H1 (cell line): ENCODE results near the gene CELSR3. TPM values are rescaled to one million over a fixed set of nuclear protein-coding genes. Genes with fewer than 3 reads are reported as not detected.

Source experiments
- CTCF ChIA-PET: fragments of 300-600 bp; sonication (Branson Sonifier 250); formaldehyde crosslinking; loops from one replicate; lab custom pipeline; 2021; ENCODE audit not compliant: partially characterized antibody; lab: Charles Lee
- POLR2A ChIA-PET: fragments of 300-600 bp; sonication (Branson Sonifier 250); formaldehyde crosslinking; loops from one replicate; lab custom pipeline; 2021; ENCODE audit warnings: inconsistent platforms; ENCODE audit not compliant: partially characterized antibody; lab: Charles Lee
- DNase-seq, 2 experiments: peaks; one replicate each; pipeline versions ENCODE4 v3.0.0 to v3.0.0-alpha.2; 2010 to 2022; ENCODE audit warnings: low spot score in 2 of 2, low read depth in 1 of 2, mixed read lengths in 1 of 2
- FAIRE-seq: peaks from 2 replicates; lab custom pipeline; 2011; peaks lifted over from hg19 to GRCh38; lab: Jason Lieb, UNC
- H2AFZ ChIP-seq: 2 replicates; pipeline ENCODE4 v1.8.1; 2012; ENCODE audit warnings: low read length, inconsistent platforms
- H2AK5ac ChIP-seq: 2 replicates; pipeline ENCODE4 v1.6.1; 2013; ENCODE audit warnings: low read depth, low read length
- H2BK120ac ChIP-seq: replicated peaks from 2 replicates; pipeline ENCODE3; 2013; ENCODE audit warnings: low read depth, low read length, inconsistent platforms
- H2BK12ac ChIP-seq: 2 replicates; pipeline ENCODE4 v1.6.1; 2013; ENCODE audit warnings: low read depth, low read length
- H2BK15ac ChIP-seq: 2 replicates; pipeline ENCODE4 v1.6.1; 2013; ENCODE audit warnings: low read length
- H2BK20ac ChIP-seq: 2 replicates; pipeline ENCODE4 v1.6.1; 2013; ENCODE audit warnings: low read length
- H2BK5ac ChIP-seq: 2 replicates; pipeline ENCODE4 v1.6.1; 2013; ENCODE audit warnings: low read depth, low read length
- H3K14ac ChIP-seq: 2 replicates; pipeline ENCODE4 v1.6.1; 2013; ENCODE audit warnings: inconsistent platforms; ENCODE audit not compliant: insufficient read length
- H3K18ac ChIP-seq: 2 replicates; pipeline ENCODE4 v1.6.1; 2013; ENCODE audit warnings: low read length; ENCODE audit errors: extremely low read depth
- H3K23ac ChIP-seq: 2 replicates; pipeline ENCODE4 v1.6.1; 2013; ENCODE audit warnings: inconsistent platforms; ENCODE audit not compliant: insufficient read length
- H3K23me2 ChIP-seq: 2 replicates; pipeline ENCODE4 v1.6.1; 2013; ENCODE audit warnings: low read depth, low read length
- H3K27ac ChIP-seq: 2 replicates; pipeline ENCODE4 v1.6.1; 2011; ENCODE audit warnings: low read depth, low read length, inconsistent platforms
- H3K27me3 ChIP-seq, 4 experiments: replicated peaks in 1 of 4; 1 replicate in 1 of 4; 2 replicates in 3 of 4; pipeline versions ENCODE4 v1.6.1 to v1.8.1; 2011 to 2013; ENCODE audit warnings: low read length in 3 of 4, mild to moderate bottlenecking in 3 of 4, inconsistent platforms in 2 of 4, mixed read lengths in 2 of 4, moderate library complexity in 1 of 4; ENCODE audit not compliant: control insufficient read depth in 3 of 4, insufficient read depth in 3 of 4; ENCODE audit errors: extremely low read depth in 1 of 4
- H3K36me3 ChIP-seq, 4 experiments: 2 replicates each; pipeline versions ENCODE4 v1.6.1 to v1.8.1; 2011 to 2013; ENCODE audit warnings: mild to moderate bottlenecking in 4 of 4, low read length in 3 of 4, moderate library complexity in 2 of 4, control low read depth in 1 of 4, inconsistent platforms in 1 of 4; ENCODE audit not compliant: insufficient read depth in 4 of 4, control insufficient read depth in 2 of 4
- H3K4ac ChIP-seq: replicated peaks from 2 replicates; pipeline ENCODE3; 2013; ENCODE audit warnings: low read length, low read depth, mixed read lengths, inconsistent platforms; ENCODE audit not compliant: insufficient read length
- H3K4me1 ChIP-seq, 4 experiments: replicated peaks in 1 of 4; 1 replicate in 1 of 4; 2 replicates in 3 of 4; pipeline versions ENCODE4 v1.6.1 to v1.8.1; 2011 to 2013; ENCODE audit warnings: low read length in 3 of 4, inconsistent platforms in 2 of 4, mixed read lengths in 1 of 4; ENCODE audit not compliant: insufficient read depth in 4 of 4, control insufficient read depth in 3 of 4
- H3K4me2 ChIP-seq, 2 experiments: 2 replicates each; pipeline versions ENCODE4 v1.6.1 to v1.8.1; 2011 to 2013; ENCODE audit warnings: low read depth in 2 of 2, low read length in 2 of 2, control low read depth in 1 of 2, inconsistent platforms in 1 of 2, mild to moderate bottlenecking in 1 of 2; ENCODE audit not compliant: insufficient read depth in 1 of 2
- H3K4me3 ChIP-seq, 4 experiments: fragments of 200-600, 300-600 bp in 1 of 4; sonication (generic), shearing (Covaris generic), sonication (Bioruptor Twin) in 1 of 4; 2 replicates each; pipeline versions ENCODE4 v1.5.1 to v1.8.1; 2011 to 2016; ENCODE audit warnings: low read length in 4 of 4, low read depth in 3 of 4, control low read depth in 2 of 4, inconsistent platforms in 2 of 4, mild to moderate bottlenecking in 2 of 4, mixed read lengths in 1 of 4, moderate library complexity in 1 of 4; ENCODE audit not compliant: insufficient read depth in 2 of 4; ENCODE audit errors: extremely low read depth in 1 of 4
- H3K56ac ChIP-seq: replicated peaks from 2 replicates; pipeline ENCODE3; 2013; ENCODE audit warnings: low read depth, mild to moderate bottlenecking, mixed read lengths, low read length, inconsistent platforms; ENCODE audit not compliant: insufficient read length
- H3K79me1 ChIP-seq: 2 replicates; pipeline ENCODE4 v1.6.1; 2013; ENCODE audit warnings: low read depth, low read length, control low read depth
- H3K79me2 ChIP-seq, 2 experiments: 2 replicates each; pipeline versions ENCODE4 v1.6.1 to v1.8.1; 2012 to 2013; ENCODE audit warnings: low read length in 2 of 2, mild to moderate bottlenecking in 2 of 2, inconsistent platforms in 1 of 2; ENCODE audit not compliant: insufficient read depth in 2 of 2, control insufficient read depth in 1 of 2
- H3K9ac ChIP-seq, 4 experiments: replicated peaks in 1 of 4; 1 replicate in 1 of 4; 2 replicates in 3 of 4; pipeline versions ENCODE4 v1.6.1 to v1.8.1; 2011 to 2013; ENCODE audit warnings: low read depth in 3 of 4, low read length in 3 of 4, control low read depth in 2 of 4, mild to moderate bottlenecking in 2 of 4, moderate library complexity in 2 of 4, inconsistent platforms in 1 of 4; ENCODE audit errors: extremely low read depth in 1 of 4
- H3K9me3 ChIP-seq, 2 experiments: 2 replicates each; pipeline versions ENCODE4 v1.6.1 to v1.8.1; 2012 to 2013; ENCODE audit warnings: mild to moderate bottlenecking in 2 of 2, moderate library complexity in 2 of 2, control low read depth in 1 of 2, inconsistent platforms in 1 of 2, low read depth in 1 of 2, low read length in 1 of 2, mixed read lengths in 1 of 2; ENCODE audit not compliant: insufficient read depth in 2 of 2
- H4K20me1 ChIP-seq, 2 experiments: replicated peaks in 1 of 2; 2 replicates each; pipeline versions ENCODE3 to v1.8.1; 2011 to 2013; ENCODE audit warnings: inconsistent platforms in 2 of 2, low read length in 2 of 2, mild to moderate bottlenecking in 1 of 2; ENCODE audit not compliant: insufficient read depth in 2 of 2, control insufficient read depth in 1 of 2
- H4K5ac ChIP-seq: 2 replicates; pipeline ENCODE4 v1.6.1; 2013; ENCODE audit warnings: low read length, low read depth, mixed read lengths, inconsistent platforms; ENCODE audit not compliant: insufficient read length
- H4K8ac ChIP-seq: 2 replicates; pipeline ENCODE4 v1.8.0; 2013; ENCODE audit warnings: mild to moderate bottlenecking, moderate library complexity, low read length, inconsistent platforms; ENCODE audit not compliant: insufficient read depth; ENCODE audit errors: extremely low read depth
- H4K91ac ChIP-seq: replicated peaks from 2 replicates; pipeline ENCODE3; 2013; ENCODE audit warnings: low read length, mixed read lengths, inconsistent platforms; ENCODE audit not compliant: insufficient read length
- ASH2L ChIP-seq: fragments of 200-600, 300-600 bp; sonication (generic); IDR thresholded peaks from one replicate; pipeline ENCODE4 v1.7.1; 2017; ENCODE audit warnings: low read length
- EP300 ChIP-seq, 2 experiments: IDR thresholded peaks; 1 replicate in 1 of 2; 2 replicates in 1 of 2; pipeline ENCODE4 v1.6.1; 2011 to 2012; ENCODE audit warnings: low read depth in 2 of 2, low read length in 2 of 2, mild to moderate bottlenecking in 2 of 2, borderline replicate concordance in 1 of 2, inconsistent platforms in 1 of 2, moderate library complexity in 1 of 2
- JUND ChIP-seq: IDR thresholded peaks from 2 replicates; pipeline ENCODE4 v1.6.1; 2011; ENCODE audit warnings: mild to moderate bottlenecking, improper control_type of control experiment, low read length
- KDM4A ChIP-seq: IDR thresholded peaks from one replicate; pipeline ENCODE4 v1.7.1; 2012; ENCODE audit warnings: low read depth, mild to moderate bottlenecking, moderate library complexity, low read length, inconsistent platforms; ENCODE audit not compliant: severe bottlenecking
- POLR2A ChIP-seq, 2 experiments: IDR thresholded peaks; 1 replicate in 1 of 2; 2 replicates in 1 of 2; pipeline ENCODE4 v1.6.1; 2011; ENCODE audit warnings: low read depth in 2 of 2, low read length in 2 of 2, mild to moderate bottlenecking in 2 of 2; ENCODE audit errors: control extremely low read depth in 1 of 2
- RAD21 ChIP-seq, 2 experiments: IDR thresholded peaks in 1 of 2; conservative IDR thresholded peaks in 1 of 2; 2 replicates each; pipeline ENCODE4 v1.6.1; 2011; ENCODE audit warnings: low read depth in 2 of 2, low read length in 2 of 2, improper control_type of control experiment in 1 of 2, inconsistent platforms in 1 of 2, mild to moderate bottlenecking in 1 of 2, moderate library complexity in 1 of 2
- SP1 ChIP-seq: IDR thresholded peaks from 2 replicates; pipeline ENCODE4 v1.6.1; 2011; ENCODE audit warnings: low read depth, low read length
- SRF ChIP-seq: IDR thresholded peaks from 2 replicates; pipeline ENCODE4 v1.6.1; 2011; ENCODE audit warnings: mild to moderate bottlenecking, low read depth, low read length, moderate library complexity
- TAF1 ChIP-seq: IDR thresholded peaks from 2 replicates; pipeline ENCODE4 v1.6.1; 2011; ENCODE audit warnings: mild to moderate bottlenecking, low read depth, low read length
- TBP ChIP-seq: IDR thresholded peaks from 2 replicates; pipeline ENCODE4 v1.6.1; 2011; ENCODE audit warnings: low read depth, low read length, improper control_type of control experiment
- TEAD4 ChIP-seq: IDR thresholded peaks from 2 replicates; pipeline ENCODE4 v1.6.1; 2012; ENCODE audit warnings: low read depth, low read length, inconsistent platforms, mixed read lengths
- WGBS, 2 experiments: shearing (Covaris generic) in 1 of 2; methylation state at CpG; one replicate each; pipeline versions ENCODE4 v1.1.6 to v1.1.7; 2013 to 2015; ENCODE audit warnings: low lambda C conversion rate in 2 of 2, mixed read lengths in 2 of 2, inconsistent platforms in 1 of 2, low coverage in 1 of 2, missing lambda C conversion rate in 1 of 2; ENCODE audit not compliant: insufficient replicate concordance in 2 of 2, insufficient coverage in 1 of 2, insufficient read length in 1 of 2; ENCODE audit errors: extremely low coverage in 1 of 2, missing lambda C conversion rate in 1 of 2; 5-methylcytosine and 5-hydroxymethylcytosine counted together
- polyA plus RNA-seq, 7 experiments: library from polyadenylated mRNA; depleted of rRNA in 3 of 7; stranded (reverse) in 5 of 7; unstranded in 2 of 7; fragments of >200 nt in 5 of 7; fragments of 200-250 nt in 2 of 7; gene quantifications; 1 replicate in 5 of 7; 2 replicates in 1 of 7; 4 replicates in 1 of 7; pipeline versions ENCODE4 v1.2.1 to v1.2.3, GENCODE V29; 2011 to 2013; ENCODE audit warnings: missing spikeins in 2 of 7, mixed read lengths in 2 of 7
- total RNA-seq: library from RNA; stranded (reverse); fragmentation: NEBNext Ultra II Directional; extraction: Animal tissue kit (Norgen Biotek cat#: 25700); gene quantifications from 2 replicates; pipeline ENCODE4 v1.2.1, GENCODE V29; 2021
- TF ChIP-seq, protein P1 (sequence below): IDR thresholded peaks from 2 replicates; pipeline ENCODE4 v1.6.1; 2012; ENCODE audit warnings: inconsistent platforms

CELSR3 gene
- total and polyA plus RNA-seq, 2 of the 8 experiments (the other 6 are each of a cell fraction or from before 2014, with no cell fraction given), result 11.6 to 29.5 TPM

DNA sequence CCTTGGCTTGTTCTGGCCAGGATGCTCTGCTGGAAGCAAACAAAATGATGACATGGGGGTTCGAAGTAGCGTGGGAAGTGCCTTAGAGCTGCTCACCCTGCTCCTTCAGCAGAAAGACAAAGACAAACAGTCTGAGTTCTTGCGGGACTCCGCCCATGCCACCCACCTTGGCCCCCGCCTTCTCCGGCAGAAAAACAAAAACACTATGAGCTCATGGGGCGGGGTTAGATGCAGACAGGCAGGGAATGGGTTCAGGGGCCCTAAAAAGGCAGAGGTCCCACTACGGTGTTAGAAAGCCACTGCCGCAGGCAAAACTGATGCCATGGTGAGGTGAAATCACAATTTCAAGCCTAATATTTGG, 32.7 kb upstream of the CELSR3 start:
- Histone ChIP-seq H3K23me2 (no peaks in the 10 kb centered on the region), H3K4me3 (peak overlapping the region in 3 of 4 experiments; percentile 12 to 36 (median 20); a peak in 4 of 8 replicates), H3K4me1 (peaks cover 6 to 7% (median 6%) of the 10 kb centered on the region in 4 experiments), H3K14ac (no peak overlapping the region), H3K36me3 (peaks cover 25 to 74% (median 48%) of the 10 kb centered on the region in 4 experiments), H3K9me3 (no peaks in the 10 kb centered on the region), H2BK120ac (no peak overlapping the region), H2BK20ac (no peak overlapping the region), H3K18ac (no peak overlapping the region; the same call in 1 of the 2 replicates), H3K79me1 (peaks cover 14% of the 10 kb centered on the region), H3K4ac (no peak overlapping the region), H3K27ac (peak overlapping the region; percentile 69), H4K91ac (no peak overlapping the region), H3K79me2 (peaks cover 25 to 75% of the 10 kb centered on the region in 2 experiments), H3K23ac (no peak overlapping the region), H3K27me3 (no peaks in the 10 kb centered on the region), H4K20me1 (peaks cover 20 to 32% of the 10 kb centered on the region in 2 experiments), H3K4me2 (peak overlapping the region; percentile 50 to 58), H2BK12ac (0 out of 2 replicates have a peak overlapping the region, but pooled peaks have one; percentile 62), H2BK15ac (no peak overlapping the region), H4K8ac (no peak overlapping the region), H2BK5ac (peak overlapping the region; percentile 5; the same call in 1 of the 2 replicates), H3K56ac (no peak overlapping the region), H4K5ac (no peak overlapping the region), H2AFZ (no peak overlapping the region), H2AK5ac (peak overlapping the region; percentile 34; the same call in 1 of the 2 replicates), H3K9ac (peak overlapping the region in 3 of 4 experiments; percentile 65 to 73 (median 65); a peak in 6 of 7 replicates)
- FAIRE-seq, result peak; percentile 89
- CTCF ChIA-PET, result interaction anchor here (0.7 to 1.8 kb wide), 6 partner anchors 9 to 63 kb away, joined by 3 to 5 read pairs (median 3); partner anchors contain the start of gene NCKIPSD
- peak; percentile 82 for DNase-seq
- POLR2A ChIA-PET, result interaction anchor here (0.7 to 13.3 kb wide), 10 partner anchors 9 to 152 kb away, joined by 3 to 187 read pairs (median 3); partner anchors contain the start of genes IP6K2, NCKIPSD and PRKAR2A
- TF ChIP-seq TEAD4 (0 out of 2 replicates have a peak, but pooled peaks have one; percentile 8), ASH2L (no peak), KDM4A (no peak), SP1 (0 out of 2 replicates have a peak, but pooled peaks have one; percentile 58), JUND (0 out of 2 replicates have a peak, but pooled peaks have one; percentile 37), RAD21 (IDR thresholded peaks at IDR 0.05 in 1 of 2, conservative IDR thresholded peaks at IDR 0.05 in 1 of 2; ENCODE audit: low read depth in 2 of 2, low read length in 2 of 2) (no peak), TAF1 (peak; percentile 42; the same call in 1 of the 2 replicates), POLR2A (IDR thresholded peaks at IDR 0.05; ENCODE audit: control extremely low read depth in 1 of 2, low read depth in 2 of 2, low read length in 2 of 2) (peak; percentile 34 to 62; a peak in 2 of 3 replicates), EP300 (IDR thresholded peaks at IDR 0.05; ENCODE audit: borderline replicate concordance in 1 of 2, low read depth in 2 of 2, low read length in 2 of 2) (no peak), TBP (peak; percentile 32; the same call in 1 of the 2 replicates), SRF (peak; percentile 17; the same call in 1 of the 2 replicates)
- TF ChIP-seq, protein P1, sequence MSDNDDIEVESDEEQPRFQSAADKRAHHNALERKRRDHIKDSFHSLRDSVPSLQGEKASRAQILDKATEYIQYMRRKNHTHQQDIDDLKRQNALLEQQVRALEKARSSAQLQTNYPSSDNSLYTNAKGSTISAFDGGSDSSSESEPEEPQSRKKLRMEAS, result 0 out of 2 replicates have a peak, but pooled peaks have one; percentile 20
- WGBS, 2 experiments, result 49% methylated on average over 9 of the region's 9 CpGs; no CpG with 5 or more reads in 1 of the 2 experiments
